Tibial nerve (tissue), 4 donors: ENCODE data around the gene PAK4. TPM values are rescaled to one million over a fixed set of nuclear protein-coding genes. Genes with fewer than 3 reads are reported as not detected.

ENCODE experiments used
- DNase-seq, 2 donors: peaks; one replicate each; pipeline ENCODE4 v3.0.0-alpha.2; 2019; ENCODE audit warnings: low spot score in 2 of 2
- H3K27ac ChIP-seq, 4 donors: fragments of 200-600 bp; sonication (generic) in 3 of 4; one replicate each; pipeline ENCODE4 v1.5.1; 2017 to 2019; ENCODE audit warnings: mild to moderate bottlenecking in 1 of 4
- H3K27me3 ChIP-seq, 2 donors: fragments of 200-600 bp; sonication (generic) in 1 of 2; one replicate each; pipeline versions ENCODE4 v1.5.1 to v1.6.0; 2017 to 2019
- H3K36me3 ChIP-seq, 3 donors: fragments of 200-600 bp; sonication (generic); one replicate each; pipeline ENCODE4 v1.5.1; 2018 to 2019
- H3K4me1 ChIP-seq, 4 donors: fragments of 200-600 bp; sonication (generic) in 3 of 4; one replicate each; pipeline ENCODE4 v1.5.1; 2017 to 2019
- H3K4me3 ChIP-seq, 4 donors: fragments of 200-600 bp; sonication (generic) in 3 of 4; one replicate each; pipeline ENCODE4 v1.5.1; 2017 to 2019; ENCODE audit warnings: mild to moderate bottlenecking in 1 of 4, moderate library complexity in 1 of 4
- H3K9me3 ChIP-seq, 4 donors: fragments of 200-600 bp; sonication (generic) in 3 of 4; one replicate each; pipeline ENCODE4 v1.5.1; 2017 to 2019
- EP300 ChIP-seq, 2 donors: sonication (generic); formaldehyde crosslinking; IDR thresholded peaks; one replicate each; pipeline ENCODE4 v1.6.1; 2017; ENCODE audit warnings: antibody characterized with exemption in 2 of 2, mild to moderate bottlenecking in 1 of 2
- POLR2A ChIP-seq, 2 donors: fragments of 450-650 bp; IDR thresholded peaks; one replicate each; pipeline ENCODE4 v1.6.1; 2017; ENCODE audit warnings: antibody characterized with exemption in 2 of 2, mild to moderate bottlenecking in 2 of 2, moderate library complexity in 2 of 2
- WGBS, 2 donors: methylation state at CpG; one replicate each; pipeline ENCODE4 v1.1.5; 2018; 5-methylcytosine and 5-hydroxymethylcytosine counted together
- total RNA-seq, 4 donors: library from RNA; depleted of rRNA; stranded (reverse); fragments of >200 nt; gene quantifications; one replicate each; pipeline ENCODE4 v1.1.0, GENCODE V29; 2016
- TF ChIP-seq, protein P1 (sequence below), 5 experiments: fragments of 200-600 bp in 3 of 5; fragments of 450-650 bp in 2 of 5; sonication (generic) in 3 of 5; IDR thresholded peaks; one replicate each; pipeline ENCODE4 v1.5.1; 2016 to 2019; ENCODE audit warnings: antibody characterized with exemption in 5 of 5, mild to moderate bottlenecking in 3 of 5, moderate library complexity in 2 of 5

The PAK4 gene
- total RNA-seq, 4 donors from 2014 or later: 22.9 to 45.1 (median 32.3) TPM

- Histone ChIP-seq H3K4me3 (no peak overlapping the region), H3K9me3 (no peaks in the 10 kb centered on the region), H3K4me1 (no peaks in the 10 kb centered on the region), H3K36me3 (no peaks in the 10 kb centered on the region), H3K27ac (no peak overlapping the region), H3K27me3 (peaks cover 0 to 33% of the 10 kb centered on the region in 2 donors)
- 38 to 43% methylated on average over 9 of the region's 9 CpGs for WGBS, 2 donors
- TF ChIP-seq EP300 (IDR thresholded peaks at IDR 0.05) (no peak), POLR2A (IDR thresholded peaks at IDR 0.05) (no peak)
- TF ChIP-seq, protein P1, sequence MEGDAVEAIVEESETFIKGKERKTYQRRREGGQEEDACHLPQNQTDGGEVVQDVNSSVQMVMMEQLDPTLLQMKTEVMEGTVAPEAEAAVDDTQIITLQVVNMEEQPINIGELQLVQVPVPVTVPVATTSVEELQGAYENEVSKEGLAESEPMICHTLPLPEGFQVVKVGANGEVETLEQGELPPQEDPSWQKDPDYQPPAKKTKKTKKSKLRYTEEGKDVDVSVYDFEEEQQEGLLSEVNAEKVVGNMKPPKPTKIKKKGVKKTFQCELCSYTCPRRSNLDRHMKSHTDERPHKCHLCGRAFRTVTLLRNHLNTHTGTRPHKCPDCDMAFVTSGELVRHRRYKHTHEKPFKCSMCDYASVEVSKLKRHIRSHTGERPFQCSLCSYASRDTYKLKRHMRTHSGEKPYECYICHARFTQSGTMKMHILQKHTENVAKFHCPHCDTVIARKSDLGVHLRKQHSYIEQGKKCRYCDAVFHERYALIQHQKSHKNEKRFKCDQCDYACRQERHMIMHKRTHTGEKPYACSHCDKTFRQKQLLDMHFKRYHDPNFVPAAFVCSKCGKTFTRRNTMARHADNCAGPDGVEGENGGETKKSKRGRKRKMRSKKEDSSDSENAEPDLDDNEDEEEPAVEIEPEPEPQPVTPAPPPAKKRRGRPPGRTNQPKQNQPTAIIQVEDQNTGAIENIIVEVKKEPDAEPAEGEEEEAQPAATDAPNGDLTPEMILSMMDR (IDR thresholded peaks at IDR 0.05): no peak
- DNase-seq: no peak
Measured at GRCh38 chr19:39099341-39099740, 26.2 kb upstream of the PAK4 start.

GRCh38 chr19:39100500-39101166 is 25.0 kb upstream of the PAK4 start:
- H3K4me1 ChIP-seq: no peaks in the 10 kb centered on the region
- H3K36me3 ChIP-seq: no peaks in the 10 kb centered on the region
- no peak overlapping the region for H3K4me3 ChIP-seq
- DNase-seq: no peak
- no peaks in the 10 kb centered on the region for H3K9me3 ChIP-seq
- WGBS, 2 donors: 86% methylated on average over 19 of the region's 19 CpGs
- H3K27me3 ChIP-seq: peaks cover 0 to 33% of the 10 kb centered on the region in 2 donors
- TF ChIP-seq, protein P1 (IDR thresholded peaks at IDR 0.05): no peak
- TF ChIP-seq POLR2A (IDR thresholded peaks at IDR 0.05) (no peak), EP300 (IDR thresholded peaks at IDR 0.05) (no peak)
- no peak overlapping the region for H3K27ac ChIP-seq

GRCh38 chr19:39103151-39103550 is 22.4 kb upstream of the PAK4 start:
- no peaks in the 10 kb centered on the region for H3K36me3 ChIP-seq
- H3K27me3 ChIP-seq: peaks cover 0 to 18% of the 10 kb centered on the region in 2 donors
- H3K9me3 ChIP-seq: no peaks in the 10 kb centered on the region
- H3K4me3 ChIP-seq: no peak overlapping the region
- TF ChIP-seq POLR2A (IDR thresholded peaks at IDR 0.05) (no peak), EP300 (IDR thresholded peaks at IDR 0.05) (no peak)
- TF ChIP-seq, protein P1 (IDR thresholded peaks at IDR 0.05): no peak
- 69% methylated on average over 5 of the region's 5 CpGs for WGBS, 2 donors
- DNase-seq: no peak
- H3K4me1 ChIP-seq: peaks cover 0 to 8% (median 0%) of the 10 kb centered on the region in 4 donors
- H3K27ac ChIP-seq: no peak overlapping the region

DNA sequence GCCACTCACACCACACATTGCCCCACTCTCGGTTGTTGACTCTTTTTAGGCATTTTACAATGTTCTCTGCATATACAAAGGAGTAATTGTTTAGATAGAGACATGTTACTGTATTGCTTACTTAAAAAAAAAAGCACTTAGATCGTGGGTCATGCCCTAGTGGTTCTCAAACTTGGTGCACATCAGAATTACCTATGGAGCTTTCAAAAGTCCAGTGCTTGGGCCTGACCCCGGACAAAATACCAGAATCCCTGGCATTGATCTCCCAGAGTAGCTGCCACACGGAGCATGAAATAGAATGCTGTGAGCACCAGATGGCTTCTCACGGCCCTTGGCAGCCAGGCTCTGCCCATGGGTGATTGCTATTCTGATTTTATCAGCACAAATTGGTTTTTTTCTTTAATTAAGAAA is 21.4 kb upstream of the PAK4 start:
- no peak for DNase-seq
- no peaks in the 10 kb centered on the region for H3K36me3 ChIP-seq
- H3K4me1 ChIP-seq: peaks cover 0 to 8% (median 0%) of the 10 kb centered on the region in 4 donors
- no peak overlapping the region for H3K4me3 ChIP-seq
- H3K27me3 ChIP-seq: peaks cover 0 to 8% of the 10 kb centered on the region in 2 donors
- H3K9me3 ChIP-seq: no peaks in the 10 kb centered on the region
- TF ChIP-seq EP300 (IDR thresholded peaks at IDR 0.05) (no peak), POLR2A (IDR thresholded peaks at IDR 0.05) (no peak)
- TF ChIP-seq, protein P1 (IDR thresholded peaks at IDR 0.05): no peak
- WGBS, 2 donors: 35 to 55% methylated on average over 5 of the region's 5 CpGs
- no peak overlapping the region for H3K27ac ChIP-seq

GRCh38 chr19:39106194-39106593 is 19.4 kb upstream of the PAK4 start:
- H3K27me3 ChIP-seq: no peaks in the 10 kb centered on the region
- H3K36me3 ChIP-seq: no peaks in the 10 kb centered on the region
- no peak for TF ChIP-seq EP300 (IDR thresholded peaks at IDR 0.05)
- no peak for TF ChIP-seq POLR2A (IDR thresholded peaks at IDR 0.05)
- TF ChIP-seq, protein P1 (IDR thresholded peaks at IDR 0.05): no peak
- H3K4me3 ChIP-seq: no peak overlapping the region
- H3K27ac ChIP-seq: peak overlapping the region in 2 of 4 donors; percentile 22 to 69
- 40 to 44% methylated on average over 7 of the region's 7 CpGs for WGBS, 2 donors
- DNase-seq: no peak
- no peaks in the 10 kb centered on the region for H3K9me3 ChIP-seq
- peaks cover 0 to 8% (median 0%) of the 10 kb centered on the region in 4 donors for H3K4me1 ChIP-seq
